ENCODE data around the gene KRTAP12-2.
"Not testable (repeated sequence)": the region's sequence is repeated elsewhere in the genome, so short reads cannot be mapped to it uniquely, and the experiment has no call there.

KRTAP12-2 gene

GRCh38 chr21:44682580-44683151 lies 15.9 kb upstream of the KRTAP12-2 start:
- DNase-seq, result no peak

DNA sequence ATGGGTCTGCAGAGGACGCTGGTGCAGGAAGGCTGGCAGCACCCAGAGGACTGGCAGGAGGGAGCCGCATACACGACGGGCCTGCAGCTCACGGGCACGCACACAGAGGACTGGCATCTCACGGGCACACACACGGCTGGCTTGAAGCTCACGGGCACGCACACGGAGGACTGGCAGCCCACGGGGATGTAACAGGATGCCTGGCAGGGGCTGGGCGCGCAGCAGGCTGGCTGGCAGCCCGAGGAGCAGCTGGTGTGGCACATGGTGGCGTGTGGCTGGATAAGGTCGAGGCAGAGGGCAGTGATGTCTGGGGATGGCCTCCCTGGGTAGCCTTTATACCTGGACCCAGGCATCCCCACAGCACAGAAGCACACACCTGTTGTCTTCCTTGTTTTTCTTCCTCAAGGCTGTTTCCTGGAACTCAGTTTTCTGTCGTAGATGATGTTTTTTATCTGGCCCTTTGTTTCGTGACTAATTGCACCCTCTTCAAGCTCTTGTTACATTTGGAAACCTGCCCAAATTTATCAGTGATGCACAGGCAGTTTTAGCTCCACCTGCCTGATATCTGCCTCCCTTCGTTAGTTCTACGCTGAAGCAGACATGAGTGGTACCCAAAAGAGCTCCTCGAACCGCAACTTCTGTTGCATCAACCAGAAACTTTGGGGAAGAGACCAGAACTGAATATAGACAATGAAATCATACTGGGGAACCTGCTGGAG lies 15.3 kb upstream of the KRTAP12-2 start, which contains the start of gene KRTAP12-1:
Gene KRTAP12-1 (minus strand): TSS at position 303 of the 719 bp plus-strand sequence. CDS start 40 bp downstream, at position 263.
- peak; percentile 13 for DNase-seq

- no peak for DNase-seq
Observed at GRCh38 chr21:44681152-44681551, 14.4 kb upstream of the KRTAP12-2 start.

DNA sequence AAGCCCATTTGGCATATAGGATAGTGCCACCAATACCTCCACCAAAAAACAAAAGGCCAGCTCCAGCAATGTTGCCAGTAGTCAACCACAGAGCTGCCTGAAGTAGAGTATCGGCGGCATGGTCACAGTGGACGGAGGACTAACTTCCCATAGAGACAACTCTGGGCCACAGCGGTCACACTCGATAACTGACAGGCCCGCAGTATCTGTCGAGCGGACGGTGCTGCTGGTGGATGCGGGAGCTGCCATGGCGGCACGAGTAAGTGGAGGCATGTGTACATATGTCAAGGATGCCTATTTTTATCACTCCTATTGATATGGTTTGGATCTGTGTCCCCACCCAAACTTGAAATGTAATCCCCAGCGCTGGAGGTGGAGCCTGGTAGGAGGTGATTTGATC lies 11.2 kb upstream of the KRTAP12-2 start:
- DNase-seq, result no peak

DNA sequence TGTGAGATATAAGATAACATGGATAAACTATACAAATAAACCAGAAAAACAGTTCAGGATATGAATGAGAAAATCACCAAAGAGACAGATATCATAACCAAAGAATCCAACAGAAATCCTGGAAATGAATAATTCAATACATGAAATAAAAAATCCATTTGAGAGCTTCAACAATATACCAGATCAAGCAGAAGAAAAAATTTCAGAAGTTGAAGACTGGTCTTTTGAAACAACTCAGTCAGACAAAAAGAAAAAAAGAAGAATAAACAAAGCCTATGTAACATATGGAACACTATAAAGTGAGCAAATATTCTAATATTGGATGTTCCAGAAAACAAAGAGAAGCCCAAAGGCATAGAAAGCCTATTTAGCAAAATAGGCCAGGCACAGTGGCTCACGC lies 5.2 kb upstream of the KRTAP12-2 start:
- no peak for DNase-seq

DNA sequence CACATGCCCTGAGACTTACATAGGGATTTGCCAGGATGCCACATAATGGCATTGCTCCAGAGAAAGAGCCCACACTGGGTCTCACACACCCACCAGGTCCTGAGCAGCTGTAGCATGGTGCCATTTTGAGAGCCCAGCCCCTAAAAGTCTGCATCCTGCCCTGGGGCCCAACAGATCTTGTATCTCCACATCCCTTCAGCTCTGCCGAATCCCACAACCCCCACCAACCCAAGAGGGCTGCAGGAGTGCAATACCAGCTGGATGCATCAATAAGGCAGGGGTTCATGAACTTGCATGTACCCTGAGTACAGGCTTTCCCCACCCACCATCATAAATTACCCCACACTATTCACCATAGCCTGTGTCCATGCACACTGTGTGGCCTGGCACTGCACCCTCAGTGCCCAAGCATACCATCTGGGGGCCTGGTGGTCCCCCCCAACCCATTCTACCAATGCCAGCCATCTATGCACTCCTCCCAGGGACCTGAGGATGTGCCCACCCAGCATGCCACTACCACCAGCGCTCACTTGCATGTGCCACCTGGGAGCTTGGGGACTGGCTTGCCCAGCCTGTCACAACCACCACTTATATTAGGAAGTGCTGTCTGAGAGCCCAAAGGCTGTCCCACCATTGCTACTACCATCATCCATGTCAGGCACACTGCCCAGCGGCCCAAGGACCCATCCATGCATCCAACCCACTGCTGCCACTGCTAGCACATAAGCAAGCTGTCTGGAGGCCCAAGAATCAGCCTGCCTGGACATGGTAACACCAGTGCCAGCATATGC lies 4.1 kb upstream of the KRTAP12-2 start:
- DNase-seq, result no peak

GRCh38 chr21:44667612-44668011 lies 885 bp upstream of the KRTAP12-2 start:
- DNase-seq, result no peak

- no peak for DNase-seq
Observed at GRCh38 chr21:44664691-44665090, 2.0 kb downstream of the KRTAP12-2 start.

DNA sequence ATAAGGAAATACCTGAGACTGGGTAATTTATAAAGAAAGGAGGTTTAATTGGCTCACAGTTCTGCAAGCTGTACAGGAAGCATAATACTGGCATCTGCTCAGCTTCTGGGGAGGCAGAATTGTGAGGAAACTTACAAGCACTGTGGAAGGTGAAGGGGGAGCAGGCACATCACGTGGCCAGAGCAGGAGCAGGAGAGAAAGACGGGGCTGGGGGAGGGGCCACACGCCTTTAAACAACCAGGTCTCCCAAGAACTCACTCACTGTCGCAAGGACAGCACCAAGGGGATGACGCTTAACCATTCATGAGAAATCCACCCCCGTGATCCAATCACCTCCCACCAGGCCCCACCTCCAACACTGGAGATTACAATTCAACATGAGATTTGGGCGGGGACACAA lies 5.2 kb downstream of the KRTAP12-2 start:
- not testable (repeated sequence) for DNase-seq

DNA sequence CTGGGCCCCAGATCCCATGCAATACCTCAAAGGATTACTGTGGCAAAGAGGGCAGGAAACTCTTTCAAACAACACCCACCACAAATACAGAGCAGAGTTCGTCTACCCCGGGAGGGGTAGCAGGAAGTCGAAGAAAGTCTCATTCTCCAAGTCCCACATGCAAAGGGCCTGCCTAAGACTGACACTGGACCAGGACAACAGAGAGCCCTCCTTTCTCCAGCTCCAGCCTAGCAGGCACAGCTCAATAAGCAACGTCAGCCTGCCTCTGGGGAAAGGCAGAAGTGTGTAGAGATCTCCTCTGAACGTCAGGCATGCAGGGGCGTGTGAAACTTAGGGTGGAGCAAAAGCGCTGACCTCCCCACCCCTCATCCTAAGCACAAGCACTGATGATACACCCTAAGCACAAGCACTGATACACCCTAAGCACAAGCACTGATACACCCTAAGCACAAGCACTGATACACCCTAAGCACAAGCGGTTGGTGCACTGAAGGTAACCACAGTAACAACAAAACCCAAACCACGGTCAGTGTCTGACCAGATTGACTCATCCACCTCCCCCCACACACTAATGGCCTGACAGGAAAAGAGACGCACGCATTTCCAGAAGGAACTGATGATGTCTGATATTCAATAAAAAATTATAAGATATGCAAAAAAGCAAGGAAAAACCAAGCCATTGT lies 7.7 kb downstream of the KRTAP12-2 start:
- DNase-seq, result no peak

DNA sequence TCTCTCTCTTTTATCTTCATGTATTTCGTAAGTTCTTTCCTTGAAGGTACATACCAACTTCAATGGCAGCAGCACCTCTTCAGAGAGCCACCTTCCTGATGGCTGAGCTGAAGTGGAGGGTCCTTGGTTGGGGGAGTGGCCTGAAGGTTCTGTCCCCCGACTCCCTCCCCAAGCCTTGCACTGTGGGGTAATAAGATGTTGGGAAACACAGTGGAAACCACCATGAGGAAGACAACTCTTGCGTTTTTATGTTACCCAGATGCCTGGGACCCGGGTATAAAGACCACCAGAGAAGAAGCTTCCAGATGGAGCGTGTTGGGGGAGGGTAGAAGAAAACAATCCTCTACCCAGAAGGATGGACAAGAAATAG lies 8.2 kb downstream of the KRTAP12-2 start:
- no peak for DNase-seq

DNA sequence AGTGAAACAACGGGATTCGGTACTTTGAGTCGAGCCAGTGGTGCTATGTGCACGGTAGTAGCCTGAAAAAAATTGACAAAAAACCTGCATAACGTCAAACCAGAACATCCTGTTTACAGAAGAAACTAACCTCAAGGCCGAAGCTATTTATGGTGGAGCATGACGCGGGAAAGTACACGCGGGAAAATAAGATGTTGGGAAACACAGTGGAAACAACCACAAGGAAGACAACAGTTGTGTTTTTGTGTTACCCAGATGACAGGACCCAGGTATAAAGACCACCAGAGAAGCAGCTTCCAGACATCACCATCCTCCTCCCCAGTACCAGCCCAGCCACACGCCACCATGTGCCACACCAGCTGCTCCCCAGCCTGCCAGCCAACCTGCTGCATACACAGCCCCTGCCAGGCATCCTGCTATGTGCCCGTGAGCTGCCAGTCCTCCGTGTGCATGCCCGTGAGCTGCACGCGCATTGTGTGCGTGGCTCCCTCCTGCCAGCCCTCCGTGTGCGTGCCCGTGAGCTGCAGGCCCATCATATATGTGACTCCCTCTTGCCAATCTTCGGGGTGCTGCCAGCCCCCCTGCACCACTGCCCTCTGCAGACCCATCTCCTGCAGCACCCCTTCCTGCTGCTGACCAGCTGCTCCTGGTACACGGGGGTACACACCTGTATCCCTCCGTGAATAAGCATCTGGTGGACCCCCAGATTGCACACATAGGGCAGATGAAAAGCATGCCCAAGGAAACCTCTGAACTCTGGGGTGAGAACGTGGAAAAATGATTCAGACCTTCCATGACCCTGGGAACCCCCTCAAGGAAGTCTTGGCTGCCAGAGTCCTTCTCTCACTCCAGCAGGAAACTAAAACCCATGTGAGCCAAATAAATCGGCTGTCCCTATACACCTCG lies 8.8 kb downstream of the KRTAP12-2 start, which contains the start of gene KRTAP12-3:
Gene KRTAP12-3 (plus strand): TSS at position 298 of the 906 bp plus-strand sequence. CDS start 48 bp downstream, at position 346.
- no peak for DNase-seq

DNA sequence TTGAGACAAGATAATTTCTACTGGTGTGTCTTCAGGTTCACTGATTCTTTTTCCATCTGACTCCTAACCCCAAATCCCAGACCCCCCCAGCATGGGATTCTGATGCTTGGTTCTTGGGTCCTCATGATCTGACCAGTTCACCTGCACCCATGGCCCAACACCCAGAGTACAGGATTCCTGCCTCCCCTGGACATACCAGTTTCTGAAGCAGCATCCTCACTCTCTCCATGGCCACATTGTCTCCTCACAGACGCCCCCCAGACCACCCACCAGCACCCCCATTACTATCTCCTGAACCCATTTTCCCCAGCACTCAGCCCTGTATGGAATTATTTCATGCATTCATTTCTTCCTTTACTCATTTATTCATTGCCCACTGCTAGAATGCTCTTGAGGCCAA lies 9.9 kb downstream of the KRTAP12-2 start:
- DNase-seq, result no peak

DNA sequence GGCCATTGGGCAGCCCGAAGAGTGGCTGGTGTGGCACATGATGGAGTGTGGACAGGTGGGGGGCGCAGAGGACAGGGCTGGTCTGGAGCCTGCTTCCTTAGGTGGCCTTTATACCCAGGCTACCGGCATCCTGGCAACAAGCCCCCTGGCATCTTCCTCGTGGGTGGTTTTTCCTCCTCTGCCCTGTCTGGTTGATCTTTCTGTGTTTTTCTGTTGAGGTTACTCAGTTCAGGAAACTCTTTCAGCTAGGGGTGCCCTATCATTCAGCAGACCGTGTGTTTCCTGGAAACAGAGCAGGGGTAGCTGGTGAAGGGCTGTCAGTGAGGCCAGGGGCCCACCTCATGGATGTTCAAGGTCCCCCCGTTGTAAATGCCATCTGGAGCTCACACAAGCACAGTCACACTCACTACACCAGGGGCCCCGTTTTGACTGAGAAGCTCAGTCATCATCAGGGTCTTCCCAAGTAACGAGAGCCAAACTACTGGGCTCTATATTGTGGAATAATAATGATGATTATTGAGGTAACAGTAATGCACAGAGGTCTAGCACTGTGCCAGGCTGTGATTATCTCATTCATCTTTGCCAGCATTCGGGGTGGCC lies 12.1 kb downstream of the KRTAP12-2 start, which contains the start of gene KRTAP12-4:
Gene KRTAP12-4 (minus strand): TSS at position 84 of the 600 bp plus-strand sequence. CDS start 45 bp downstream, at position 39.
- no peak for DNase-seq

DNA sequence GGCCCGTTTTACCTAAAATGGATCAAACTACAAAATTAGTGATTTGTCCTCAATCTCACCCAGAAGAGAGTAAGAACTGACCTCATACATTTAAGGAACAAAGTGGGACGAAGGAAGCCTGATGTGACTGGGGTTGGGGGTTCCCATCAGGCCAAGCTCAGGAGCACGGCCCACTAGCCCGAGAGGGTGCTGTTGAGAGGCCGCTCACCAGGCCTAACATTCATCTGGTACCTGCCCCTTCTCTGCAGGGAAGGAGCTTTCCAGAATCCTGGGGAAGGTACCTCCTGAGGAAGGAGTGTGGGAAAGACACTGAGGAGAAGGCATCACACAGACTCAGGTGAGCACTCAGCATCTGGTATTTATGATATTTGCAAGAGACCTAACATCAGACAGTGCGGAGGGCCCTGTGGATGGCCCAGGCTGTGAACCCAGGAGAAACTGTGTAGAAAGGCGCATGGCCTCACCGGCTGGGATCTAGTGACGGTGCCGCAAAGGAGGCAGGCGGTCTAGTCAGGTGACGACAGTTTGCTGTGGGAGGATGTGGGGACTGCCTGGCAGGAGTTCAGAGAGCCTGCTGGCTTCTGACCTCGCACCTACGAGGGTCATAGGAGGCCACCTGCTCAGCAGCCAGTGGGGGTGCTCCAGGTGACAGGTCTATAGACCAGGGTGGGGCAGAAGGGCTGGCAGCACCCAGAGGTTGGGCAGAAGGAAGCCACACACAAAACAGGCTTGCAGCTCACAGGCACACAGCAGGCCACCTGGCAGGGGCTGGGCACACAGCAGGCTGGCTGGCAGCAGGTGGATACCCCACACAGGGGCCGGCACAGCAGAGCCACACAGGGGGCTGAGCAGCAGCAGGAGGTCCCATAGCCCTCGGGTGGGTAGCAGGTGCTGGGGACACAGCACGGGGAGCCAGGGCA lies 12.8 kb downstream of the KRTAP12-2 start:
- DNase-seq, result no peak

DNA sequence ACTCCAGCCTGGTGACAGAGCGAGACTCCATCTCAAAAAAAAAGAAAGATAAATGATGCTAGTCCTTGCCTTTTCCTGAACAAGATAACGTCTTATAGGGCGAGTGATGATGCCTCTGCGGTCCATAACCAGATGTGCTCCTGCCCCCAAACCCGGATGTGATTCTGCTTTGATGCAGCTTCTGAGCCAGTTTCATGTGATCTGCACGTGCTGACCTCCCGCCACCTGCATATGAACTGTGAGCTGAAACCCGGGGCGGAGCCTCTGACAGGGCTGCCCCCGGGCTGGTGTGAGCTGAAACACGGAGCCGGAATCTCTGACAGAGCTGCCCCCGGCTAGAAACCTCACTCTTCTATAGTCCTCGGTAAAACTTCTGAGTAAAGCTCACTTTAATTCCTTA lies 13.6 kb downstream of the KRTAP12-2 start:
- no peak for DNase-seq

GRCh38 chr21:44650973-44651675 lies 15.6 kb downstream of the KRTAP12-2 start:
- no peak for DNase-seq

DNA sequence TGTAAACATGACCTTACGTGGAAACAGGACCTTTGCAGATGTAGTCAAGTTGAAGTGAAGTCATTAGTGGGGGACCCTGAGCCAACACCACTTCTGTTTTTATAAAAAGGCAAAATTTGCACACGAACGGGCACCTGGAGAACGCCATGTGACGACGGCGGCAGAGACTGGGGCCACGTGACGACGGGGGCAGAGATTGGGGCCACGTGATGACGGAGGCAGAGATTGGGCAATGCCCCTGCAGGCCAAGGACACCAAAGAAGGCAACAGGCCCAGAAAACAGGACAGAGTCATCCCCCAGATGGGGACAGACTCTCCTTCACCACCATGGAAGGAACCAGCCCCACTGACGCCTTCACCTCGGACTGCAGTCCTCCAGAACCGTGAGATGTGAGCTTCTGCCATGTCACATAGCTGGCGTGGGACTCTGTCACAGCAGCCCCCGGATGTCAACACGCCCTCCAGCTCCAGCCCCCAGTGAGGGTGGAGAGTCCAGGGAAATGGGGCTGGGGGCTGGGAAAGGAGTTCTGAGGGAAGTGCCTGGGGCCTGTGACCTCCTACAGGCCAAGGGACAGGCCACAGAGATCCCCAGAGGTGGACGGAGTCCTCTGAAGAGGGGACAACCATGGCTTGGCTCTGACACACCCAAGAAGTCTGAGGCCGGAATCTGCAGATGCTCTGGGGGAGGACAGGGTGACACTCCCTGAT lies 16.3 kb downstream of the KRTAP12-2 start:
- DNase-seq, result no peak

DNA sequence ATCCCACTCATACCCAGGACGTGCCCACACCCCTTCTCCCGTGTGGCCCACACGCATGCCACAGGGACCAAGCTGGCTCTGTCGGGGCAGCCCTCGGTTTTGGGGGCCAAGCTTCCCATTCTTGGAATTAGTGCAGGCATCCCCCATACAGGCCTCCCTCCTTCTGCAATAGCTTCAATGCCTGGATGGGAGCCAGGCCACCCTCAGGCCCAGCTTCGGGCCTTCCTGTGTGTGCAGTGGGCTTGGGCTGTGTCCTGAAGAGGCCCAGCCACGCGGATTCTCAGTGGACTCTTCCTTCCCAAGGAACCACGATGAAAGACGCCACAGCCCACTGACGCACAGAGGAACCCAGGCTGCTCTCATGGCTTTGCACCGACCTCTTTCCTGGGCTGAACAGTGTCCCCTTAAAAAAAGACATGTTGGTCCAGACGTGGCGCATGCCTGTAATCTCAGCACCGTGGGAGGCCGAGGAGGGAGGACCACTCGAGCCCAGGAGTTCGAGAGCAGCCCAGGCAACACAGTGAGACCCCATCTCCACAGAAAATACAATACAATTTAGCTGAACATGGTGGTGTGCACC lies 17.1 kb downstream of the KRTAP12-2 start:
- no peak for DNase-seq
